Fibroblast of lung (primary cell): ENCODE measurements around the gene ANKAR. TPM values are rescaled to one million over a fixed set of nuclear protein-coding genes. Genes with fewer than 3 reads are reported as not detected.
"Not testable (repeated sequence)": the region's sequence is repeated elsewhere in the genome, so short reads cannot be mapped to it uniquely, and the experiment has no call there.

Experiments
- DNase-seq, 2 donors: peaks; one replicate each; pipeline versions ENCODE4 v3.0.0 to v3.0.0-alpha.2; 2010; ENCODE audit warnings: low read depth in 2 of 2
- H2AFZ ChIP-seq: 2 replicates; pipeline ENCODE4 v1.5.1; 2012; ENCODE audit warnings: low read length, control low read depth, inconsistent platforms
- H3K27ac ChIP-seq: 2 replicates; pipeline ENCODE4 v1.5.1; 2011; ENCODE audit warnings: low read length, control low read depth; ENCODE audit not compliant: insufficient read depth
- H3K27me3 ChIP-seq: 2 replicates; pipeline ENCODE4 v1.5.1; 2011; ENCODE audit warnings: mild to moderate bottlenecking, low read length; ENCODE audit not compliant: control insufficient read depth, insufficient read depth
- H3K36me3 ChIP-seq: 2 replicates; pipeline ENCODE4 v1.5.1; 2011; ENCODE audit warnings: low read length; ENCODE audit not compliant: control insufficient read depth, insufficient read depth
- H3K4me1 ChIP-seq: 2 replicates; pipeline ENCODE4 v1.5.1; 2011; ENCODE audit warnings: low read length; ENCODE audit not compliant: control insufficient read depth, insufficient read depth; ENCODE audit errors: extremely low read depth
- H3K4me2 ChIP-seq: 2 replicates; pipeline ENCODE4 v1.5.1; 2011; ENCODE audit warnings: low read length, control low read depth; ENCODE audit not compliant: insufficient read depth; ENCODE audit errors: extremely low read depth
- H3K4me3 ChIP-seq, 4 experiments: fragments of 200-600 bp in 1 of 4; sonication (generic) in 1 of 4; replicated peaks in 1 of 4; 2 replicates each; pipeline ENCODE4 v1.5.1; 2011 to 2016; ENCODE audit warnings: low read length in 4 of 4, low read depth in 3 of 4, mild to moderate bottlenecking in 3 of 4, control low read depth in 2 of 4, inconsistent platforms in 1 of 4, mixed read lengths in 1 of 4; ENCODE audit not compliant: insufficient read depth in 1 of 4; ENCODE audit errors: control extremely low read depth in 1 of 4
- H3K79me2 ChIP-seq: 2 replicates; pipeline ENCODE4 v1.5.1; 2012; ENCODE audit warnings: mild to moderate bottlenecking, low read length, inconsistent platforms; ENCODE audit not compliant: control insufficient read depth, insufficient read depth
- H3K9ac ChIP-seq: 2 replicates; pipeline ENCODE4 v1.5.1; 2011; ENCODE audit warnings: mild to moderate bottlenecking, low read length, control low read depth; ENCODE audit not compliant: insufficient read depth
- H3K9me3 ChIP-seq: 2 replicates; pipeline ENCODE4 v1.5.1; 2012; ENCODE audit warnings: low read depth, low read length; ENCODE audit not compliant: control insufficient read depth, insufficient read depth
- H4K20me1 ChIP-seq: 2 replicates; pipeline ENCODE4 v1.5.1; 2011; ENCODE audit warnings: low read length; ENCODE audit not compliant: control insufficient read depth, insufficient read depth; ENCODE audit errors: extremely low read depth
- EZH2 ChIP-seq: IDR thresholded peaks from 2 replicates; pipeline ENCODE4 v1.5.1; 2012; ENCODE audit warnings: low read length, control low read depth, mild to moderate bottlenecking; ENCODE audit errors: missing control alignments
- polyA plus RNA-seq, 2 donors: library from polyadenylated mRNA; depleted of rRNA in 1 of 2; stranded (reverse) in 1 of 2; unstranded in 1 of 2; fragments of >200 nt; gene quantifications; 2 replicates each; pipeline ENCODE4 v1.2.1, GENCODE V29; 2011 to 2012; ENCODE audit warnings: missing spikeins in 1 of 2
- total RNA-seq: library from RNA; depleted of rRNA; stranded (reverse); fragments of >200 nt; gene quantifications from 2 replicates; pipeline ENCODE4 v1.2.1, GENCODE V29; 2014
- TF ChIP-seq, protein P1 (sequence below), 2 donors: IDR thresholded peaks in 1 of 2; conservative IDR thresholded peaks in 1 of 2; 1 replicate in 1 of 2; 2 replicates in 1 of 2; pipeline ENCODE4 v1.5.1; 2011 to 2012; ENCODE audit warnings: low read length in 2 of 2, control low read depth in 1 of 2, inconsistent platforms in 1 of 2, low read depth in 1 of 2, mild to moderate bottlenecking in 1 of 2

ANKAR gene
- total and polyA plus RNA-seq, 2 donors (not counting 1 experiment from before 2014, with no cell fraction given): 2.1 to 11.7 TPM

DNA sequence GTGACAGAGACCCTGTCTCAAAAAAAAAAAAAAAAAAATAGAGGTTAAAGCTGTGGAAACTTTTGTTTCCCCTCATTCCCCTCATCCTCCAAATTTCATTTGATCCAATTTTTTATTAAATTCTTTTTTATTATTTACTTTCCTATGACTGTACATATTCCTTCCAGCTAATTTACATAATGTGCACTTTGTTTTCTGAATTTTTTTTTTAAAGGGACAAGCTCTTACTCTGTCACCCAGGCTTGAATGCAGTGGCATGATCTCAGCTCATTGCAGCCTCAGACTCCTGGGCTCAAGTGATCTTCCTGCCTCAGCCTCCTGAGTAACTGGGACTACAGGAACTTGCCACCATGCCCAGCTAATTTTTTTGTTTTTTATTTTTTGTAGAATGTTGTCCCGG lies 10.3 kb downstream of the ANKAR start:
- no peak for DNase-seq
- H3K36me3 ChIP-seq: no peaks in the 10 kb centered on the region
- H4K20me1 ChIP-seq: no peaks in the 10 kb centered on the region
- no peak overlapping the region for H3K4me2 ChIP-seq
- H3K79me2 ChIP-seq: no peaks in the 10 kb centered on the region
- no peak overlapping the region for H2AFZ ChIP-seq
- no peak overlapping the region for H3K9ac ChIP-seq
- no peak overlapping the region for H3K27ac ChIP-seq
- no peaks in the 10 kb centered on the region for H3K27me3 ChIP-seq
- H3K9me3 ChIP-seq: no peaks in the 10 kb centered on the region
- H3K4me1 ChIP-seq: peaks cover 6% of the 10 kb centered on the region
- no peak for TF ChIP-seq EZH2
- TF ChIP-seq, protein P1, sequence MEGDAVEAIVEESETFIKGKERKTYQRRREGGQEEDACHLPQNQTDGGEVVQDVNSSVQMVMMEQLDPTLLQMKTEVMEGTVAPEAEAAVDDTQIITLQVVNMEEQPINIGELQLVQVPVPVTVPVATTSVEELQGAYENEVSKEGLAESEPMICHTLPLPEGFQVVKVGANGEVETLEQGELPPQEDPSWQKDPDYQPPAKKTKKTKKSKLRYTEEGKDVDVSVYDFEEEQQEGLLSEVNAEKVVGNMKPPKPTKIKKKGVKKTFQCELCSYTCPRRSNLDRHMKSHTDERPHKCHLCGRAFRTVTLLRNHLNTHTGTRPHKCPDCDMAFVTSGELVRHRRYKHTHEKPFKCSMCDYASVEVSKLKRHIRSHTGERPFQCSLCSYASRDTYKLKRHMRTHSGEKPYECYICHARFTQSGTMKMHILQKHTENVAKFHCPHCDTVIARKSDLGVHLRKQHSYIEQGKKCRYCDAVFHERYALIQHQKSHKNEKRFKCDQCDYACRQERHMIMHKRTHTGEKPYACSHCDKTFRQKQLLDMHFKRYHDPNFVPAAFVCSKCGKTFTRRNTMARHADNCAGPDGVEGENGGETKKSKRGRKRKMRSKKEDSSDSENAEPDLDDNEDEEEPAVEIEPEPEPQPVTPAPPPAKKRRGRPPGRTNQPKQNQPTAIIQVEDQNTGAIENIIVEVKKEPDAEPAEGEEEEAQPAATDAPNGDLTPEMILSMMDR (conservative IDR thresholded peaks at IDR 0.05 in 1 of 2, IDR thresholded peaks at IDR 0.05 in 1 of 2; ENCODE audit: low read depth in 1 of 2, low read length in 2 of 2): no peak
- H3K4me3 ChIP-seq: no peak overlapping the region

DNA sequence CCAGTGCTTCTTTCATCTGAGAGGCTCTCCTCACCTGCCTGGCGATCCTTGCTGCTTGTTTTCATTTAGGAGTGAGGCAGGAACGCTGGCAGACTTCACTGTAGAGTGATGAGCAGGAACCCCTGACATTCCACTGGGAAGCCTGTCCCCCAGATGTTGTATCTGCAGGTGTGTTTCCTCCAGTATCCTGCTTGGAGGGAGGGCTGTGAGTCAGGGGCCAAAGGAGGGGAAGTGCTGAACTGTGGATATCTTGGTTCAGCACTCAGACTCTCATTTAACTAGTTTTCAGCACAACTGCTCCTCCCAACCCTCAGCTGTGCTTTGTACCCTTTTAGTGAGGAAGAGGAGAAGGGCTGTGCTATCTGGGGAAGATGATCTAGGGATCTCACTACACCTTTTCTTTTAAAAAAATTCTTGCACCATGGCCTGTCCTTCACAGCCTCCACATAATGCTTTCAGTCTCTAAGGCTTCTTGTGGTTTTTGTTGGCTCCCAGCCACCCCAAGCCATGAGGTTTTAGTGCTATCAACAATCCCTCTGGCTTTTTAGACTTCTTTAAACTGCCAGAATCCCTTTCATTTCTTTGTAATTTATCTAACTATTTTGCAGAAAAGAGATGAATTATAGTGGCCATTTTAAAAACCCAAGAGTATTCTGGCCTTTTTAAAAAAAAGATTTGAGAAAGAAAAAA lies 11.2 kb downstream of the ANKAR start:
- peak overlapping the region; percentile 42 for H3K4me2 ChIP-seq
- H3K27ac ChIP-seq: no peak overlapping the region
- no peak overlapping the region for H2AFZ ChIP-seq
- TF ChIP-seq EZH2: no peak
- TF ChIP-seq, protein P1 (conservative IDR thresholded peaks at IDR 0.05 in 1 of 2, IDR thresholded peaks at IDR 0.05 in 1 of 2; ENCODE audit: low read depth in 1 of 2, low read length in 2 of 2): no peak
- no peaks in the 10 kb centered on the region for H3K27me3 ChIP-seq
- peak; percentile 70 to 71 for DNase-seq
- H3K9me3 ChIP-seq: no peaks in the 10 kb centered on the region
- H3K9ac ChIP-seq: no peak overlapping the region
- no peak overlapping the region for H3K4me3 ChIP-seq
- no peaks in the 10 kb centered on the region for H3K36me3 ChIP-seq
- H4K20me1 ChIP-seq: no peaks in the 10 kb centered on the region
- peaks cover 6% of the 10 kb centered on the region for H3K4me1 ChIP-seq
- no peaks in the 10 kb centered on the region for H3K79me2 ChIP-seq

DNA sequence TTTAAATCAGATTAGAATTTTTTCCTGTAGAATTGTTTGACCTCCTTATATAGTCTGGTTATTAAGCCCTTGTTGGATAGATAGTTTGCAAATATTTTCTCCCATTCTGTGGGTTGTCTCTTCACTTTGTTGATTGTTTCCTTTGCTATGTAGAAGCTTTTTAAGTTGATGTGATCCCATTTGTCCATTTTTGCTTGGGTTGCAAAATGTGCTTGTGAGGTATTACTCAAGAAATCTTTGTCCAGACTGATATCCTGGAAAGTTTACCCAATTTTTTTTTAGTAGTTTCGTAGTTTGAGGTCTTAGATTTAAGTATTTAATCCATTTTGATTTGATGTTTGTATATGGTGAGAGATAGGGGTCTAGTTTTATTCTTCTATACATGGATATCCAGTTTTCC lies 13.3 kb downstream of the ANKAR start:
- H3K79me2 ChIP-seq, H2AFZ ChIP-seq, H4K20me1 ChIP-seq, H3K36me3 ChIP-seq, H3K27me3 ChIP-seq, H3K4me1 ChIP-seq, H3K9me3 ChIP-seq, DNase-seq, H3K4me3 ChIP-seq, H3K4me2 ChIP-seq, H3K27ac ChIP-seq, H3K9ac ChIP-seq: not testable (repeated sequence)
